HG03575 (cell line): ENCODE data around the gene DHRSX.
"Not testable (repeated sequence)": the region's sequence is repeated elsewhere in the genome, so short reads cannot be mapped to it uniquely, and the experiment has no call there.

Experiments used
- ATAC-seq: cut with Tn5 transposase; IDR thresholded peaks from one replicate; pipeline ENCODE4 v1.9.1; 2021; ENCODE audit not compliant: unreplicated experiment, insufficient number of reproducible peaks, low FRiP score; ENCODE audit errors: extremely low read depth

Gene DHRSX

DNA sequence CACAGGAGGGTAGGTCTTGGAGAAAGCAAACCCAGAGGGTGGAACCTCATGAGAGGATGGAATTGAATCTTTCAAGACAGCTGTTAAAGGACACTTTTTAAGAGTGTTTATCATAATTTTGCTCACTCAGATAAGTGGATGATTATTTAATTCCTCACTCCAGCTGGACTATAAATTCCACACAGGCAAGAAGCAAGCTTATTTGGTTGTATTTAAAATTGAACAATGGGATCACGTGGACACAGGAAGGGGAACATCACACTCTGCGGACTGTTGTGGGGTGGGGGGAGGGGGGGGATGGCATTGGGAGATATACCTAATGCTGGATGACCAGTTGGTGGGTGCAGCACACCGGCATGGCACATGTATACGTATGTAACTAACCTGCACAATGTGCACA, 116.3 kb downstream of the DHRSX start:
- no peak for ATAC-seq

DNA sequence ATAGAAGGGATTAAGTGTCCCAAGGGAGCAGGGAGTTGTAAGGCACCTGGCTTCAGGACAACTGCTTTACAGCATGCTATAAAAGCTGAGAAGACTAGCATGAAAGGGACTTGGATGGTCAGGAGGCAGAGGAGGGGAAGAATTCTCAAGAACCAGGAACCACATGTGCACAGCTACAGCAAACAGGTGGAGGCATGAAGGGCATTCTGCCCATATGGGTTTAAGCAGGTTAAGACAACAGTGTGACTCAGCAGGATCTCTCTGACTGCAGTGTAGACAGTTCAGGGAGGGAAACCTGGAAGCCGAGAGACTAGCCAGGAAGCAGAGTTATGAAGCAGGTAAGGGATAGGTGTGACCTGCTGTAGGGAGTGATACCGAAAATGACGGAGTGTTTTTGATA, 117.0 kb downstream of the DHRSX start:
- ATAC-seq = no peak

DNA sequence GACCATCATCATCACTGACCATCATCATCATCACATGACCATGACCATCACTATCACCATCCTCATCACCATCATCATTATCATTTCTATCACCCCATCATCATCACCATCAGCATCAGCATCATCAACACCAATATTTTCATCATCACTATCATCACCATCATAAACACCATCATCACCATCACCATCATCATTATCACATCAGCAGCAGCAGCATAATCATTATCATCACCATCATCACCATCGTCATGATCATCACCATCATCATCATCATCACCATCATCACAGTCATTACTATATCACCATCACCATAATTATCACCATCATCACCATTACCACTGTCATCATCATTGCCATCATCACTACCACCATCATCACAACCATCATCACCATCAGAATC, 117.6 kb downstream of the DHRSX start:
- no peak for ATAC-seq

DNA sequence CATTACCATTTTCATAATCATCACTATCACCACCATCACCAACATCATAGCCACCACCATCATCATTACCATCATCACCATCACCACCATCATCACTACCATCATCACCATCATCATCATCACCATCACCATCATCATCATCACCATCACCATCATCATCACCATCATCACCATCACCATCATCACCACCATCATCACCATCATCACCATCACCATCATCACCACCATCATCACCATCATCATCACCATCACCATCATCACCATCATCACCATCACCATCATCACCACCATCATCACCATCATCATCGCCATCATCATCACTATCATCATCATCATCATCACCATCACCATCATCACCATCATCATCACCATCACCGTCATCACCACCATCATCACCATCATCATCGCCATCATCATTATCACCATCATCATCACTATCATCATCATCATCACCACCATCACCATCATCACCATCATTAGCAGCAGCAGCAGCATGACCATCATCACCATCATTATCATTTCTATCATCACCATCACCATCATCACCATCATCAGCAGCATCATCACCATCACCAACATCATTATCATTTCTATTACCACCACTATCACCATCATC, 118.2 kb downstream of the DHRSX start:
- not testable (repeated sequence) for ATAC-seq

DNA sequence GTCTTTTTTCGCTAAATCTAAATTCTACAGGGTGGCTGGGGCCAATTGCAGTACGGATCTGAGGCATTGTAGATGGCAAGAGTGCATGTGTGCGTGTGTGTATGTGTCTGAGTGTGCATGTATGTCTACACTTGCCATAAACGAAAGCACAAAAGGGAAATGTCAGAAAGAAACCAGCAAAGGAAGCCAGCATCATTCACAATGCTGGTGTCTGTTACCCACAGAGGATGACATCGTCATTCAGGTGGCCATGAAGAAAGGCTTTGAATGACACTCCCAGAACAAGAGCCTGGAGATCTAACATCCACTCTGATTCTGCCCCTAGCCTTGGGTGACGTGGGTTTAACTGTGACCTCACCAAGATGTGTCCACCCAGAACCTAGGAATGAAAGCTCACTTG, 124.6 kb downstream of the DHRSX start:
- ATAC-seq = no peak

DNA sequence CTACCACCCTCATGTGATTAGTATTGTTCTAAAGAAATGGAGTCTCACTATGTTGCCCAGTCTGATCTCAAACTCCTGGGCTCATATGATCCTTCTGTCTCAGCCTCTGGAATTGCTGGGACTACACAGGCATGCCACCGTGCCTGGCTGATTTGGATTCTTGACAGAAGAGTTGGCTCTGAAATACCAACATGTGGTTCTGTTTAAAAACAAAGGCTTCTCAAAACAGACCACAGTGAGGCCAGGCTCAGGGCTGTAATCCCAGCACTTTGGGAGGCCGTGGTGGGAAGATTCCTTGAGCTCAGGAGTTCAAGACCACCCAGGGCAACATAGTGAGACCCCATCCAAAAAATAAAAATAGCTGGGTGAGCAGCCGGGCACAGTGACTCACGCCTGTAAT, 126.7 kb downstream of the DHRSX start:
- ATAC-seq = no peak

DNA sequence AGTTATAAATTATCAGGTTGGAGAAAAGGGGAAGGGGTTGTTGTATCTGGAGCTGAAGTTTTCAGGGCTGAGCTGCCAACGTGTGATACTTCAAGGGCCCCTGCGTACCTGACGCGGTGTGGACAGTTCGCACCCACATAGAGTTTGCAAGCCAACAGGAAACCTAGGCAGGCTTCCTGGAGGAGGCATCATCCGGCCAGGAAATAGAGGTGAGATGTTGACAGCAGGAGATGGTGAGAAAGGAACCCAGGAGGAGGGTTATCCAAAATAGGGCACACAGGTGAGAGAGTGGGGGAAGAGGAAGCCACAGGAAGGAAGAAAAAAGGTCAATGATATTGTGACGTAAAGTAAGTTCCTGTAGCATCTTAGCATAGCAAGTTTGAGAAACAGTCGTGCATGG, 127.2 kb downstream of the DHRSX start:
- ATAC-seq = no peak

DNA sequence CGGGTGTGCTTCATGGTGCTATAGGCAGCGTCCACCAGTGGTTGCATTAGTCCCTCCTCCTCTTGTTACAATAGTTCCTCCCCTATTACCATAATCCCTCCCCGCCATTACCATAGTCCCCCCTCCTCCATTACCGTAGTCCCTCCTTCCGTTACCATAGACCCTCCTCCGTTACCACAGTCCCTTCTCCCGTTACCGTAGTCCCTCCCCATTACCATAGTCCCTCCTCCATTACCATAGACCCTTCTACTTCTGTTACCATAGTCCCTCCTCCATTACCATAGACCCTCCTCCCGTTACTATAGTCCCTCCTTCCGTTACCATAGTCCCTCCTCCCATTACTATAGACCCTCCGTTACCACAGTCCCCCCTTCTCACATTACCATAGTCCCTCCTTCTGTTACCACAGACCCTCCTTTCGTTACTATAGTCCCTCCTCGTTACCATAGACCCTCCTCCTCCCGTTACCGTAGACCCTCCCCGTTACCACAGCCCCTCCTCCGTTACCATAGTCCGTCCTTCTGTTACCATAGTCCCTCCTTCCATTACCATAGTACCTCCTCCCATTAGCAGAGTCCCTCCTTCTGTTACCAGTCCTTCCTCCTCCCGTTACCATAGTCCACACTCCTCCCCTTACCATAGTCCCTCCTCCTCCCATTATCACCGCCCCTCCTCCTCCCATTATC, 129.6 kb downstream of the DHRSX start:
- ATAC-seq = no peak

DNA sequence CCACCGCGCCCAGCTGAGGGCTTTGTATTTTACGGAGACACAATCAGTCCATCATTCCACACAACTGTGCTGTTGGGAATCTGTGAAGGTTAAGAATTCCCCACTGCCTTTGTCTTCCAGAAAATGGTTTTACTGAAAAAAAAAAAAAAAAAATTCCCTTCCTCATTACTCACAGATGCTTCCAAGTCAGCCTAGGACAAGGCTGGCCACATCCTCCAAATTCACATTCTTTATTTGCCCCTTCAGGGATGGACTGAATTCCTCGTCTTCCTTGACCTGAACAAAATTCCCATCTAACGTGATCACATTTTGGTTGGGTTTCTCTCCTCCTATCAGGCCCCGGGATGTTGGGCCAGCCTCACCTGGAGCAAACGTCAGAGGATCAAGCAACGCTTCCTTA, 130.3 kb downstream of the DHRSX start:
- ATAC-seq = no peak

DNA sequence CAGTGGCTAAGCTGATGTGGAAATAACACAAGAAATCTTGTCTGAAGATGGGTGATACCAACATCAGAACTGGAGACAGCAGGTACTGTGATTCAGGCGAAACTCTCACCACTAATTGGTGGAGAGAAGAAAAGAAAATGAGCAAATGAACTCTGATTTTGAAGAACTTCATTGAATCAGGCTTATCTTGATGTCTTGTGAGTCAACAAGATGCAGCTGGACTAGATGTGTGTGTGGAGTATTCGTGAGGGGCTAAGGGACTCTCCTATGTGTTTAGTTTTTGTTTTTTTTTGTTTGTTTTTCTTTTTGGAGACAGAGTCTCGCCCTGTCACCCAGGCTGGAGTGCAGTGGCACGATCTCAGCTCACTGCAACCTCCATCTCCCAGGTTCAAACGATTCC, 131.6 kb downstream of the DHRSX start:
- ATAC-seq = no peak

DNA sequence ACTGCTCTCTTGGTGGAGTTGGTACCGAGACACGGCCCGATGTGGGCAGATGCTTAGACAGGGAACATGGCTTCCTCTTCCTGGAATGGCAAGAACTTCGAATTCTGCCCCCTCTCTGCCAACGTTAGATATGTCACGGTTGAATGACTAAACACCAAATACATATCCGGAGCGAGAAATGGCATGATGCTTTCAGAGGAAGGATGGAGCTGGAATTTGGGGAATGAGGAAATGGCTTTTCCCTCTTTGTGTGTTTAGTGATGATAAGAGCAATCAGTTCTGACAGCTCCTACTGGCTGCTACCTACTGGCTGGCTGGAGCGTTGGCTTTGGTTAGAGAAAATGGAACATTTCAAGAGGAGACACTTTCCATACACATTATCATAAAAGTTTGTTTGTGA, 140.0 kb downstream of the DHRSX start:
- ATAC-seq = no peak

DNA sequence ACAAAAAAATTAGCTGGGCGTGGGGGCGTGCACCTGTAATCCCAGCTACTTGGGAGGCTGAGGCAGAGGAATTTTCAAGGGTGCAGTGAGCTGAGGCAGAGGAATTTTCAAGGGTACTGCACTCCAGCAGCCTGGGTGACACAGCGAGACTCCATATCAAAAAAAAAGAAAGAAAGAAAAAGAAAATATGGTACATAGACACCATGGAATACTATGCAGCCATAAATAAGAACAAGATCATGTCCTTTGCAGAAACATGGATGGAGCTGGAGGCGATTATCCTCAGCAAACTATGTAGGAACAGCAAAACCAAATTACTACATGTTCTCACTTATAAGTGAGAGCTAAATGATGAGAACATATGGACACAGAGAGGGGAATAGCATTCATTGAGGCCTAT, 141.3 kb downstream of the DHRSX start:
- ATAC-seq = not testable (repeated sequence)

DNA sequence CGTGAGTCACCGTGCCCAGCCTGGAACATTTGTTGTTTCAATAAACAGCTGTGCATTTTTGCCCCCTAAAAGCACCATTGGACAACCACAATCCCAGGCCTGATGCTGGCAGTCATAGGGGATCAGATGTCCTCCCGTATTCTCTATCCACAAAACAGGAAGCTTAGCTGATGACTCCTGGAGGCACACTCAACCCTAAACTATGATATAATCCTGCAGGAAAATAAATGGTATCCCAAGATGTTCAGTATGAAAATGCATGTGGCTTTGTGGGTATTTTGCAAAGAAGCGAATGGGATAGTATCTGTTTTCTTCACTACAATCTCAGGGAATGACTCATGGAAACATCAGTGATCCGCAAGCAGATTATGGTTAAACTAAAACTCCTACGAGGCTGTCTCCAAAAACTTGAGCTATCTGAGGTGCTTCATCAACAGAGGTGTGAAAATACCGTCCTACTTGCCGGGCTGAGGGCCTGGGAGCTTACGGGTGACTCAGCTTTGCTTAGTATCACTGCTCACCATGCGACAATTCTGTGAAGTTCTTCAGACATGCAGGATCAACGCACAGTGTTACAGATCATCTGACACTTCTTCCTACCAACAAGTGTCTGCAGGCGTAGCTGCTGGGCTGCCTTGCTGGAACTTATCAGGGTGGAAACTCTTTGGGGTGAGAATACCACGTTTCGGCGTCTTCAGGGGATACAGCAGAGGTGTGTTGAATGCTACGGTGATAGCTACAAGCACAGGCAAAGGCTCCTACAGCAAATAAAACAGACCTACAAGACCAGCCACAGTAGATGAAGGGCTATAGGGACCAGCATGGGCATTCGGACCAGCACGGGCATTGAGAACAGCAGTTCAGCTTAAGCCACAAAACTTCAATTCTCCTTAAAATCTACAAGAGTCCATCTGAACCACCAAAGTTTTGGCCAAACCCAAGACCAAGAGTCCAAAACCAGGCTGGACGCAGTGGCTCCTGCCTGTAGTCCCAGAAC, 148.5 kb downstream of the DHRSX start:
- no peak for ATAC-seq

DNA sequence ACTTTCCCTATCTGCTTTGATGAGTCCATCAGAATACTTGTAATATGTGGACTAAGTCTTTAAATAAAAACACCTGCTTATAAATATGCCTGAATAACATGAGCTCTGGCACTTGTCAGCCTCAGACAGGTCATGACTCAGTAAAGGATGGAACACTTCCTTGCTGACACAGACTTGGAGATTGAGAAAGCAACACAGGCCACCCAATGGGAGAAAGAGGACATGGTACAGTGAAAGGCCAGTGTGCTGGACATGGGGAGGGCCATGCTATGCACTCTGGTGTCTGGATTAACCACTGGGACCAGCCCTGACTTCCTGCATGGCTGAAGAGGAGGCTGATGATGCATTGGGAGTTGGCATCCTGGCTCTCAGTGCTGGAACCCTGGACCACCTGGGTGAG, 149.5 kb downstream of the DHRSX start:
- ATAC-seq = no peak

DNA sequence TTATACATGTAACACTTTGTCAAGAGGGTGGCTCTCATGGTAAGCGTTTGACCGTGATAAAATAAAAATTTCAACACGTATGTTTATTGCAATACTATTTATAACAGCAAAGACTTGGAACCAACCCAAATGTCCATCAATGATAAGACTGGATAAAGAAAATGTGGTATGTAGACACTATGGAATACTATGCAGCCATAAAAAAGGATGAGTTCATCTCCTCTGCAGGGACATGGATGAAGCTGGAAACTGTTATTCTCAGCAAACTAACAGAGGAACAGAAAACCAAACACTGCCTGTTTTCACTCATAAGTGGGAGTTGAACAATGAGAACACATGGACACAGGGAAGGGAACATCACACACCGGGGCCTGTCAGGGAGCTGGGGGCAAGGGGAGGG, 150.1 kb downstream of the DHRSX start:
- ATAC-seq = not testable (repeated sequence)

DNA sequence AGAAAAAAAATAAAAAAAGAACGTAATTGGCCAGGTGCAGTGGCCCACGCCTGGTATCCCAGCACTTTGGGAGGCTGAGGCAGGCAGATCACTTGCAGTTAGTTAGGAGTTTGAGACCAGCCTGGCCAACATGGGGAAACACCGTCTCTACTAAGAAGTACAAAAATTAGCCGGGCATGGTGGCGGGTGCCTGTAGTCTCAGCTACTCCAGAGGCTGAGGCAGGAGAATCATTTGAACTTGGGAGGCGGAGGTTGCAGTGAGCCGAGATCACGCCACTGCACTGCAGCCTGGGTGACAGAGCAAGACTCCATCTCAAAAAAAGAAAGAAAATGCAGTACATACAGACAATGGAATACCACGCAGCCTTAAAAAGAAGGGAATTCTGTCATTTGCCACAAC, 150.7 kb downstream of the DHRSX start:
- ATAC-seq = not testable (repeated sequence)

DNA sequence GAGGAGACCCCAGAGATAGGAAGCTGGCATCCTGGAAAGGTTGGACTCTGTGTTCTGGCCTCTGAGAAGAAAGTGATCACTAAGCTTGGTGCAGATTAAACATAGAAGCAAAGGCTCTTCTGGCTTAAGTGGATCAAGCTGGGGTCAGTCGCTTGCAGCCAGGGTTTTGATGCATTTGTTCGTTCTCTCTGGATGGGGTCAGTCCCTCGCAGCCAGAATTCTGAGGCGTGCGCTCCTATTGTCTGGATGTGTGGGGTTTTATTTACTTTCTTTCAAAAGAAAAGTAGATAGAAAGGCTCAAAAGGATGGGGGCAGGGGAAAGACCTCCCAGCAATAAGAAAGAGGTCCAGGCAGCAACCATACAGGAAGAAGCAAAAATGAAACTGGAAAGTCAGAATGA, 152.6 kb downstream of the DHRSX start:
- ATAC-seq = no peak

DNA sequence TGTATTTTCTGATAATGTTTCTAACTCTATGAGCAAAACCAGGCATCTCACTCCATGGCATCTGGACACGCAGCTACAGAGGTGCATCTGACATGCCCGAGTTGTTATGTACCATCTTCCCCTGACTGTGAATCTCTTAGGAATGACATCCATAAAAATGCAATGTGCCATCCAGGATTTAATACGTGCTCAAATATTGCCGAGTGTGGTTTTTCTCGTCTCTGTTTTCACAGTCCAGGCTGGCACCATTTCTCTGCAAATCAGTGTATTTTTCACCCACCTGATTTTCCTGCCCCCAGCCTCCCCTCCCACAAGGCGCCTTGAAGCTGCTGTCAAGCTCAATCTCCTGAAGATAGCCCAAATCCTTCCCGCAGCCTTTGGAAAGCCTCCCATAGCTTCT, 154.6 kb downstream of the DHRSX start:
- no peak for ATAC-seq

DNA sequence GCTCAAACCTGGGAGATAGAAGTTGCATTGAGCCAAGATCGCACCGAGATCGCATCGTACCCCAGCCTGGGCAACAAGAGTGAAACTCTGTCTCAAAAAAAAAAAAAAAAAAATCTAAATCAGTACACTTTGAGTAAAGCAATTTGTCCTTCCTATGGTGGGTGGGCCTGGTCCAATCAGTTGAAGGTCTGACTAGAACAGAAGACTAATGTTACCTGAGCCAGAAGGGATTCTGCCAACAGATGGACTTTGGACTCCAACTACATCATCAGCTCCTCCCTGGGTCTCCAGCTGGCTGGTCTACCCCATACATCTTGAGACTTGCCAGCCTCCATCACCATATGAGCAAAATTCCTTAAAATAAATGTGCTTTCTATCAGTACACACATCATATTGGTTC, 155.2 kb downstream of the DHRSX start:
- no peak for ATAC-seq

DNA sequence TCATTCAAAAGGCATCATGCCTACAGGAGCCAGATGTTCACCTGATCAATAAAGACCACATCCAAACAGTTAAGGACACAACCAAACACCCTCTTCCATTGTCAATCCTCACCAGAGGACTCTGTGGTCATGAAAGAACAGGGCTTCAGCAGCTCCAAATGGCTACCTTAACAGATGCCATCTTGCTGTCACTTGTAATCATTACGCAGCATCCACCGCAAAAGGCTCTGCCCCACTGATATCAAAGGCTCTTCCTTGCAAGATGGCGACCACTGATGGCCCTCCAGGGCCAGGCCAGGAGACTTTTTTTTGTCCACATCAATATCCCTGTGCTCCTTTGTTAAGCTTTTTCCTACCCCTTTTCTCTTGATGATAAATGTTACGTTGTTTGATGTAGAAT, 157.4 kb downstream of the DHRSX start:
- ATAC-seq = no peak
